Stimulated activated CD4-positive, alpha-beta T cell treated with anti-CD3 and anti-CD28 coated beads, Interleukin-4, amount 100 ng/mL, for 48 hours (primary cell): ENCODE measurements around the gene CD300LF.

Experiments used
- DNase-seq, 2 donors: peaks; one replicate each; pipeline ENCODE4 v3.0.0-alpha.2; 2020; ENCODE audit warnings: low read depth in 2 of 2

CD300LF gene

DNA sequence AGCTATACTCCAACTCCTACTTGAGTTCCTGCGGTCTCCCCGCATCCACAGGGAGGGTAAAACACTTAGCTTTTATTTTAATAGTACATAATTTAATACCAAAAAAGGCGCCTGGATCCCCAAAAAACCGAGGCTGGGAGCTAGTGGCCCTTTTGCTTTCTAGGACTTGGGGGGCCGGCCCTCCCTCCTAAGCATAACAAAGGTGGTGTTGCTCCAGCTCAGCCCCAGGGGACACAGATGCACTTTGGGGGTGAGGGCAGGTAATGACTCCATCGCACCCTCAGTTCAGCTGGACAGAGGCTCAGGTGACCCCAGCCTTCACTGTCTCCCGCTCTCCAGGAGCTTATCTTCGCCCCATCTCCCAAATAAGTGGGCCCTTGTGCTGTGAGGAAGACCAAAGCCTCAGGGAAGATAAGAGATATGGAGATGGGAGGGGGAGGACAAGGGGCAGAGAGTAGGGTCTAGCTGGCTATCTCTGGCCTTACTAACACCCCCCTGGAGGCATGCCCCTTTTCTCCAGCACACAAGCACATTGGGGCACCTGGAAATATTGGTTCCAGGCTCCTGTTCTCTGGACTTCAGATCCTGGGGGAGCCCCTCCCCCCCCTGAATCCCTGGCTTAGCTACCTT is 32.9 kb upstream of the CD300LF start:
- no peak for DNase-seq

GRCh38 chr17:74744714-74745547 is 32.2 kb upstream of the CD300LF start:
- peak; percentile 79 to 83 for DNase-seq

GRCh38 chr17:74744349-74744713 is 31.6 kb upstream of the CD300LF start:
- no peak for DNase-seq

DNA sequence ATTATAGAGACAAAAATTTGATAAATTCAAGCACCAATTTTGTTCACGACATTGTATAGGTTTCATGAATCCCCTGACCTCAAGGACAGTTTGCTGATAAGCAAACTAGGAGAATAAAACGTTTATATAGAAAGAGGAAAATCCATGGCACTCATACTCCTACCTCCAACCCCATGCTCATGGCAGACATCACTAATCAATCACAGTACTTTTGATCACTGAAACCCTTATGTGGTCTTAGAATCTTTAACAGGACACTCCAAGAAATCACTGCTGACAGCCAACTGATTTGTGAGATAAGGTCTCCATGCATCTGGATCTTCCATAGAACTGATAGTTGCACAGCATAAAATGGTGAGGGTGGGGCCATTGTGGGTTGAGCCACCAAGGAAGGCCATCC is 31.0 kb upstream of the CD300LF start:
- no peak for DNase-seq

GRCh38 chr17:74742978-74743545 is 30.3 kb upstream of the CD300LF start:
- no peak for DNase-seq

DNA sequence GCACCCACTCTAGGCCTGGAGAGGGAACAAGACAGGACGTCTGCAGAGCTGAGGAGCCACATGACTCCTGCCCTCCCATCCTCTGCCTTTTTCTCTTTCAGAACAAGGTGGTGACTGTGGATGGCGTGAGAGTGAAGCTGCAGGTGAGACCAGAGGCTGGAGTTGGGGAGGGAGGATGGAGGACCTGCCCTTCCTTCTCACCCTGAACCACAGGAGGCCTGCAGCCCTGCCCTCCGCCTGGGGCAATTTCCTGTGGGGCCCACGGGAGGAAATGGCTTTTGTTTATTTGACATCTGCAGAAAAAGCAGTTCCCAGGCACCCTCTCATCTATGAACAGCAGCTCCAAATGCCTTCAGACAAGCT is 29.4 kb upstream of the CD300LF start:
- DNase-seq = no peak

- DNase-seq = no peak
These were observed 28.1 kb upstream of the CD300LF start for GRCh38 chr17:74740641-74741387.

GRCh38 chr17:74740173-74740572 is 27.4 kb upstream of the CD300LF start:
- no peak for DNase-seq

- no peak for DNase-seq
These were observed 26.6 kb upstream of the CD300LF start for GRCh38 chr17:74739227-74739831.

DNA sequence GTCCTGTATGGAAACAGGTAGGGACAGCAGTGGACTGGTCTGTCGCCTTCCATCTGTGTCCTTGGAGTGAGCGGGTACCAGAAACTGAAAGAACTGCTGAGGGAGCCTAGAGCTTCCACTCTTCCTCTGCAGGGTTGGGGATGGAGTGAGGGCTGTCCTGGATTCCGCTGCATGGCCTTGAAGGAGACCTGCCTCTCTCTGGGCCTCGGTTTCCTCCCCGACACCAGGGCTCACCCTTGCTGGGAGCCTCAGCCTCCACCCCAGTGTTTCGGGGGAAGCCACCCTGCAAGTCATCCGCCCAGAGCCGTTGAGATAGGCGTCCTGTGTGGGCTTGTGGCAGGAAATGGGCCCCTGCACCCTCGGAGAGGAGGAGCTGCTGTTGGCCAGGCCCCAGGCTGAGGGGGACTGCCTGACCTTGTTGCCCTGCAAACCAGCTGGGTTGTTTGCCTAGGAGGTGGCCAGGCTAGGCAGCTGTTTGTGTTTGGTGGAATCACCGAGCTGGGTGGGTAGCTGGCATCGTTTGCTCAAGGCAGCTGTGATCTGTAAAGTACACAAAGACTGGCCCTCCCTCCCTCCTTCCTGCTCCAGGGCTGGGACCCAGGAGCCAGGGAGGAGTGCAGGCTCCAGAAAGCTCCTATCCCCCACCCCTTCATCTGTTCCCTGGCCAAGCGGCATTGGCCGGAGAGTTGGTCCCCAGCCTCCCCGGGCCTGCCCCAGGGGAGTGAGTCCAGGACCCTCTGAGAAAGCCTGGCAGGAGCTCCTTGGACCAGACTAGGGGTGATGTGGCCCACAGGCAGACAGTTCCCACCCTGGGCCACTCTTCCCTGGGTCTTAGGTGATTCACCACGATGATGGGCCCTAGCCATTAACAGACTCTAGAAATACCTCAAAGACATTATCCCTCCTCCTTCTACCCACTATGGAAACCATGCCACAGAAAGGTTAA is 25.6 kb upstream of the CD300LF start:
- peak; percentile 60 to 66 for DNase-seq

DNA sequence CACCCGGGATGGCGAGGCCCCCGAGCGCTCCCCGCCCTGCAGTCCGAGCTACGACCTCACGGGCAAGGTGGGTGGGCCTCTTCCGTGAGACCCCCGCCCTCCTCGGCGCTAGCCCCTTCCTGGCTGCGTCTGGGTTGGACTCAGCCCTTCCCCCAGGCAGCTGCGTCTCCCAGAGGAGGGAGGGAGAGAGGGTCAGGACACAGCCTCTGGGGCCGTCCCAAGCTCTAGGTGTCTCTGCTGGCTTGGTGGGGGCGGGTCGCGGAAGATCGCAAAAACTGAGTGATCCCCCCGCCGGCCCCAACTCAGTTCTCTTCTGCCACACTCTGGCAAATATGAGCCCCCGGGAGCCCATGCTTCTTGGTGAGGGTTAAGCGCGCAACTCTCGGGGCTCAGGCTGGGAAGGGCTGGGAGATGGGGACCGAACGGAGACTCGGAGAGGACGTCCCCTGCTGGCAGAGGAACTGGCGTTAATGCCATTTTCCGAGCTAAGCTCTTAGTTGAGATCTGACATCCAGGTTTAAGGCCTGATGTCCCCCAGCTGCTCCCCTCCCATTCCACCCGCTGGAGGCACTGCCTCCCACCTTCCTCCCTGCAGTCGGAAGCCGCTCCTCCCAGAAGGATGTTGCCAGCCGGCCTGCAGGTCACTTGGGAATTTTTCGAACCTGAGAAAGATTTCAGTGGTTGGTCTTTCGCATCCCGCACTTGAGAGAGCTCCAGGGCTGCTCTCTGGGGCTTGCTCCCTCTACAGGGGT is 24.8 kb upstream of the CD300LF start:
- no peak for DNase-seq

DNA sequence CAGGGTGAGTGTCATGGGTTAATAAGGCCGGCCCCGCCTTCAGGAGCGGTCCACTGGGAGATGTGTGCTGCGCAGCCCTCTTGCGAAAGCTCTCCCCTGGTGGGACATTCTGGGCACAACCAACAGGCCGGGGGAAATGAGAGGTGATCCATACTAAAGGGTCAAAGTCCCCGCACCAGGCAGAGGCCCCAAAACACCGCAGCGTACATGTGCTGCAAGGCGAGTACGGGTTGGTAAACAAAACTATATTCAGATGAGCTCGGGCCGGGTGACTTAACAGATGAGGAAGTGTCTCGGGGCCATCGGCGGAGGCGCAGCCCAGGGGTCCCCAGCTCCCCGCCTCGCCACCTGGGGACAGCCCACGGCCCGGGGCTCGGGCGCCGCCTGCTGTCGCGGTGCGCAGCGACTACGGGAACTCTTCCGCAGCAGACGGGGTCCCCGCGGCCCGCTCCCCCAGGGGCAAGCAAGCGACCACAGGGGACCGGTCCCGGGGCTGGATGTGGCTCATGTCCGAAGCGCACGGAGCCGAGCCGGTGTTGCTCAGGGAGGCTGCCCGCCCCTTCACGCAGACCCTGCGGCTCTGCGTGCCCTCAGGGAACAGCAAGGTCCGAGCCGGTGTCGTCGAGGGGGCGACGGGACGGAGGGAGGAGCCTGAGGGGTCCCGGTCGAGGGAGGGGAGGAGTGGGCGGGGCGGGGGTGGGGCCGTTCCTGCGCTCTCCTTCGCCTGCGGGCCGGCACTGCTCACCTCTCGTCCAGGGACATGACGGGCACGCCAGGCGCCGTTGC is 24.0 kb upstream of the CD300LF start, which contains the start of gene RAB37:
Gene RAB37 (plus strand): TSS at position 744 of the 786 bp plus-strand sequence. CDS start 17 bp downstream, at position 761.
- no peak for DNase-seq

GRCh38 chr17:74734256-74734655 is 21.5 kb upstream of the CD300LF start:
- DNase-seq = no peak

GRCh38 chr17:74733365-74734122 is 20.8 kb upstream of the CD300LF start:
- DNase-seq = no peak

GRCh38 chr17:74732042-74732867 is 19.5 kb upstream of the CD300LF start:
- DNase-seq = no peak

GRCh38 chr17:74731347-74731605 is 18.6 kb upstream of the CD300LF start:
- DNase-seq = no peak

DNA sequence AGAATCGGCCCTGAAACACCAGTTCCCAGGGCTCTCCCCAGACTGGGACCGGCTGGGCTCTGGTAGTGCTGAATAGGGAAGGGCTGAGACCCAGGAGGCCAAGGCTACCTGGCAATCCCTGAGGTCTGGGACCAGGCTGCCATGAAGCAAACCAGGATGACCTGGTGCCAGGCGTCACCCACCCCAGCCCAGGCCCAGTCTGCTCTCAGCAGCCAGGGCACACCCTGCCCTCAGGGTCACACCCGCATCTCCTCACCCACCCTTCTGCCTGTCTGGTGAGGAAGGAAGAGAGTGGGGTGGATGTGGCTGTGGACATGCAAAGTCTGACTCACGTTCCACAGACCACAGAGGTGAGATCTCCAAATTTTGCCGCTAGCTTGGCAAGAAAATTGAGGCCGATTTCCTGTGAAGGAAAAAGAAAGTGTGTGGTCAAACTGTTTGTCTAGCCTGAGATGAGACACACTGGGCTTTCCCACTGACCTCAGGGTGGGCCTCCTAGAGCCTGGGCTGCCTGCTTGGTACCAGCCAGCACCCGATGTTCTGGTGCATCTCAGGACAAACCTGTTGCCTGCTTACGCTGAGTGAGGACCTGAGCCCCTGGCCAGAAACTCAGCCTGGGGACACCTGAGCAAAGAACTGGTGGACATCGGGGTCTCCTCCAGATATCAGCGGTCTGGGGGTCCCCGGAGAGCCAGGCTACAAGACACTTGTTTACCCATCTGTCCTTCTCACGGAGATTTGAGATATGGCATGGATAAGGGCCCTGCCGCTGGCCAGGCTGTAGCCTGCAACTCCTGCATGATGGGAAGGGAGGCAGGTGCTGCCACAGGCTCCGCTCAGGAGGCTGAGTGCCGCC is 18.0 kb upstream of the CD300LF start:
- no peak for DNase-seq
